Measurements from ENCODE around the gene LRP6. TPM values are rescaled to one million over a fixed set of nuclear protein-coding genes. Genes with fewer than 3 reads are reported as not detected.

Gene LRP6
- total RNA-seq, 4 donors from 2014 or later = 9.5 to 21.4 (median 14.7) TPM

DNA sequence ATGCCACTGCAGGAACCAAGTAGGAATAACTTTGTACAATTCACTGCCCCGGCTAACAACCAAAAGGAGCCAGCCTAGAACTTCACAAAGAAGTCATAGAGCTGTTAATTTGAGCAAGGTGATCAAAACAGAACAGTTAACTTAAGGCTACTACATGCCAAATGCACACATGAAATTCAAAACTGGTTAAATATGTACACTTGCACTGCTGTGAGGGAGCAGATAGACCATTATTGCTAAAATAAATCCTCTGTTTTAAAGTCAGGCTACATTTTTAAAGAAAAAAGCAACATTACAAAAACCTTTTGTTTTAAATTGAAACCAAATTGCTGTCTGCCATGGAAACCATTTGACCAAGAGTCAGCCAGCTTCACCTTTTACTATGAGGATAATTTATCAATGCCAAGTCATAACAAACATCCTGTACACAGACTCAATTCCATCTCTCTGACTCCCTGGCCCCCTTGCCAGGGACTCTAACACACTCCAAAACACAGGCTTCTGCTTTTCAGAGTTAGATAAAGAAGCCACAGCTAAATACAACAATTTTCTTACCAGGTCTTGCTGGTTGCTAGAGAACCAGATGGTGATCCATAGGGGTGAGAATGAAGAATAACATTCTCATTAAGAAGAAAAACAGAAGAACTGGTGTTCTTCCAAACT, 84.0 kb downstream of the LRP6 start:
- no peaks in the 10 kb centered on the region for H3K27me3 ChIP-seq
- H3K36me3 ChIP-seq = peaks cover 0 to 5% of the 10 kb centered on the region in 2 donors
- peak overlapping the region in 2 of 4 donors; percentile 2 to 12 for H3K27ac ChIP-seq
- H3K4me3 ChIP-seq = no peak overlapping the region
- H3K9me3 ChIP-seq = no peaks in the 10 kb centered on the region
- H3K4me1 ChIP-seq = peaks cover 16 to 33% of the 10 kb centered on the region in 2 donors
- intact Hi-C loops (cut with DNase I; ENCODE audit: low total_unique reads) = no loop called here
- ATAC-seq (no peak), DNase-seq (no peak)
- in situ Hi-C loops (cut with MboI; ENCODE audit: low sequenced_read_pairs in 4 of 4) = no loop called here
- TF ChIP-seq POLR2A (IDR thresholded peaks at IDR 0.05) = no peak
- TF ChIP-seq, protein P1, sequence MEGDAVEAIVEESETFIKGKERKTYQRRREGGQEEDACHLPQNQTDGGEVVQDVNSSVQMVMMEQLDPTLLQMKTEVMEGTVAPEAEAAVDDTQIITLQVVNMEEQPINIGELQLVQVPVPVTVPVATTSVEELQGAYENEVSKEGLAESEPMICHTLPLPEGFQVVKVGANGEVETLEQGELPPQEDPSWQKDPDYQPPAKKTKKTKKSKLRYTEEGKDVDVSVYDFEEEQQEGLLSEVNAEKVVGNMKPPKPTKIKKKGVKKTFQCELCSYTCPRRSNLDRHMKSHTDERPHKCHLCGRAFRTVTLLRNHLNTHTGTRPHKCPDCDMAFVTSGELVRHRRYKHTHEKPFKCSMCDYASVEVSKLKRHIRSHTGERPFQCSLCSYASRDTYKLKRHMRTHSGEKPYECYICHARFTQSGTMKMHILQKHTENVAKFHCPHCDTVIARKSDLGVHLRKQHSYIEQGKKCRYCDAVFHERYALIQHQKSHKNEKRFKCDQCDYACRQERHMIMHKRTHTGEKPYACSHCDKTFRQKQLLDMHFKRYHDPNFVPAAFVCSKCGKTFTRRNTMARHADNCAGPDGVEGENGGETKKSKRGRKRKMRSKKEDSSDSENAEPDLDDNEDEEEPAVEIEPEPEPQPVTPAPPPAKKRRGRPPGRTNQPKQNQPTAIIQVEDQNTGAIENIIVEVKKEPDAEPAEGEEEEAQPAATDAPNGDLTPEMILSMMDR (IDR thresholded peaks at IDR 0.05 in 4 of 5, conservative IDR thresholded peaks at IDR 0.05 in 1 of 5) = no peak

DNA sequence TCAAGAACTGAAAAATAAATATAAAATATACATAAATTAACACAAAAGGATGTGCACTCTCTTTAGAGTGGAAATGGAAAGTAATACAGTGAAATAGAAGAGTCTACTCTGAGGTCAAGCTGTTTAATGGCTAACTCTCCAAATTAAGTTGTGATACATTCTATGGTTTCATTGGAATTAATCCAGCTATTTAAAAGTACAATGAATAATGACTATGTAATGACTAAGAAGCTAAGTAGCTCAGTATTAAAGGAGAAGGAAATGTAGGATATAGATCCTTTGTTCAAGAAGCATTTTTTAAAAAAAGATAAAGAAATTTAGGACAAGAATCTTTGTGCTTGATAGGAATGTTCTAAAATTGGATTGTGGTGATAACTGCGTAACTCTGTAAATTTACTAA, 85.3 kb downstream of the LRP6 start:
- H3K4me3 ChIP-seq = no peak overlapping the region
- intact Hi-C loops (cut with DNase I; ENCODE audit: low total_unique reads) = no loop called here
- in situ Hi-C loops (cut with MboI; ENCODE audit: low sequenced_read_pairs in 4 of 4) = no loop called here
- no peak for DNase-seq
- H3K36me3 ChIP-seq = peaks cover 0 to 5% of the 10 kb centered on the region in 2 donors
- ATAC-seq = no peak
- H3K27me3 ChIP-seq = no peaks in the 10 kb centered on the region
- TF ChIP-seq, protein P1 (IDR thresholded peaks at IDR 0.05 in 4 of 5, conservative IDR thresholded peaks at IDR 0.05 in 1 of 5) = no peak
- TF ChIP-seq POLR2A (IDR thresholded peaks at IDR 0.05) = no peak
- no peak overlapping the region for H3K27ac ChIP-seq
- no peaks in the 10 kb centered on the region for H3K9me3 ChIP-seq
- H3K4me1 ChIP-seq = peaks cover 12 to 26% of the 10 kb centered on the region in 2 donors

- Histone ChIP-seq H3K36me3 (peaks cover 0 to 5% of the 10 kb centered on the region in 2 donors), H3K27ac (no peak overlapping the region), H3K9me3 (no peaks in the 10 kb centered on the region), H3K4me1 (peaks cover 12 to 26% of the 10 kb centered on the region in 2 donors), H3K4me3 (no peak overlapping the region), H3K27me3 (no peaks in the 10 kb centered on the region)
- intact Hi-C loops (cut with DNase I; ENCODE audit: low total_unique reads) = no loop called here
- no peak for DNase-seq
- in situ Hi-C loops (cut with MboI; ENCODE audit: low sequenced_read_pairs in 4 of 4) = no loop called here
- no peak for ATAC-seq
- no peak for TF ChIP-seq POLR2A (IDR thresholded peaks at IDR 0.05)
- TF ChIP-seq, protein P1 (IDR thresholded peaks at IDR 0.05 in 4 of 5, conservative IDR thresholded peaks at IDR 0.05 in 1 of 5) = no peak
Observed at GRCh38 chr12:12180575-12180974, 86.3 kb downstream of the LRP6 start.

DNA sequence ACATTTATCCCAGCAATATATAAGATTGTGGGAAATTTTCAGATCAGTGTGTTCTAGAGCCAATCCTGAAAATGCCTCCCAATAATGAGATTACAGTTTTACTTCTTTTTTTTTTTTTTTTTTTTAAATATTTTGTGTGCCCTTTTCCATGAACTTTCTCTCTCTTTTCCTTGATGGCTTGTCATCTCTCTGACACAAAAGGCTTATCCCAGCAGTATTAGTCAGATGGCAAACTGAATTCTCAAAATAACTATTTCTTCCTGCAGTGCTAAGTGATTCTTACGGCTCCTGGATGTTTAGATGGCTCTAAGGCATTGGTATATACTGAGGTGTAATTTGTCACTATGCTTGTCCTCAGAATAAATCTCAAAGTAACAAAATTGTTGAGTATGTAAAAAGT, 86.7 kb downstream of the LRP6 start:
- ATAC-seq = no peak
- intact Hi-C loops (cut with DNase I; ENCODE audit: low total_unique reads) = no loop called here
- Histone ChIP-seq H3K27me3 (no peaks in the 10 kb centered on the region), H3K9me3 (no peaks in the 10 kb centered on the region), H3K4me3 (no peak overlapping the region), H3K36me3 (peaks cover 0 to 5% of the 10 kb centered on the region in 2 donors), H3K27ac (no peak overlapping the region), H3K4me1 (peaks cover 12 to 26% of the 10 kb centered on the region in 2 donors)
- DNase-seq = no peak
- in situ Hi-C loops (cut with MboI; ENCODE audit: low sequenced_read_pairs in 4 of 4) = no loop called here
- TF ChIP-seq POLR2A (IDR thresholded peaks at IDR 0.05) = no peak
- TF ChIP-seq, protein P1 (IDR thresholded peaks at IDR 0.05 in 4 of 5, conservative IDR thresholded peaks at IDR 0.05 in 1 of 5) = no peak
